ENCODE measurements around the gene PLB1. TPM values are rescaled to one million over a fixed set of nuclear protein-coding genes. Genes with fewer than 3 reads are reported as not detected.

Gene PLB1
- polyA plus RNA-seq, 1 donor from 2014 or later, result 2.8 TPM

- Histone ChIP-seq H3K4me2 (ENCODE audit: low read length) (no peak overlapping the region), H3K4me3 (ENCODE audit: low read length) (no peak overlapping the region), H3K79me2 (replicated peaks; ENCODE audit: insufficient read depth, low read length) (no peaks in the 10 kb centered on the region), H3K9ac (ENCODE audit: low read length) (no peak overlapping the region), H4K20me1 (ENCODE audit: insufficient read depth) (no peaks in the 10 kb centered on the region), H3K36me3 (ENCODE audit: insufficient read depth, low read length) (no peaks in the 10 kb centered on the region), H3K9me2 (ENCODE audit: insufficient read depth, low read length) (no peaks in the 10 kb centered on the region), H2AFZ (ENCODE audit: low read depth, low read length) (no peak overlapping the region), H3K27ac (ENCODE audit: low read length) (no peak overlapping the region), H3F3A (ENCODE audit: insufficient read depth, low read length, poor library complexity, severe bottlenecking) (no peaks in the 10 kb centered on the region), H3K9me3 (ENCODE audit: low read length) (no peaks in the 10 kb centered on the region), H3K27me3 (ENCODE audit: insufficient read depth, low read depth, low read length) (no peaks in the 10 kb centered on the region)
- TF ChIP-seq SMC3 (conservative IDR thresholded peaks at IDR 0.05; ENCODE audit: poor library complexity) (no peak), EP300 (conservative IDR thresholded peaks at IDR 0.05; ENCODE audit: poor library complexity, severe bottlenecking) (no peak), REST (IDR thresholded peaks at IDR 0.05; ENCODE audit: borderline replicate concordance) (no peak), POLR2AphosphoS5 (IDR thresholded peaks at IDR 0.05) (no peak), EZH2 (IDR thresholded peaks at IDR 0.05; ENCODE audit: borderline replicate concordance, insufficient read depth, low read length, poor library complexity, severe bottlenecking) (no peak), TAF1 (IDR thresholded peaks at IDR 0.05; ENCODE audit: low read depth) (no peak), CTCF (IDR thresholded peaks at IDR 0.05; ENCODE audit: poor library complexity, severe bottlenecking) (no peak), MXI1 (conservative IDR thresholded peaks at IDR 0.05; ENCODE audit: poor library complexity, severe bottlenecking) (no peak), RAD21 (conservative IDR thresholded peaks at IDR 0.05) (no peak)
Measured at GRCh38 chr2:28645553-28645952, 149.7 kb downstream of the PLB1 start.

- Histone ChIP-seq H3K4me2 (ENCODE audit: low read length) (no peak overlapping the region), H3K27ac (ENCODE audit: low read length) (no peak overlapping the region), H2AFZ (ENCODE audit: low read depth, low read length) (no peak overlapping the region), H3K9me2 (ENCODE audit: insufficient read depth, low read length) (no peaks in the 10 kb centered on the region), H4K20me1 (ENCODE audit: insufficient read depth) (no peaks in the 10 kb centered on the region), H3K4me3 (ENCODE audit: low read length) (no peak overlapping the region), H3K9me3 (ENCODE audit: low read length) (no peaks in the 10 kb centered on the region), H3K79me2 (replicated peaks; ENCODE audit: insufficient read depth, low read length) (no peaks in the 10 kb centered on the region), H3F3A (ENCODE audit: insufficient read depth, low read length, poor library complexity, severe bottlenecking) (no peaks in the 10 kb centered on the region), H3K27me3 (ENCODE audit: insufficient read depth, low read depth, low read length) (no peaks in the 10 kb centered on the region), H3K9ac (ENCODE audit: low read length) (no peak overlapping the region), H3K36me3 (ENCODE audit: insufficient read depth, low read length) (no peaks in the 10 kb centered on the region)
- no peak for TF ChIP-seq EZH2 (IDR thresholded peaks at IDR 0.05; ENCODE audit: borderline replicate concordance, insufficient read depth, low read length, poor library complexity, severe bottlenecking)
- no peak for TF ChIP-seq POLR2AphosphoS5 (IDR thresholded peaks at IDR 0.05)
Measured at GRCh38 chr2:28647682-28648081, 151.8 kb downstream of the PLB1 start.

- Histone ChIP-seq H3K79me2 (replicated peaks; ENCODE audit: insufficient read depth, low read length) (no peaks in the 10 kb centered on the region), H3K27ac (ENCODE audit: low read length) (no peak overlapping the region)
Measured at GRCh38 chr2:28648147-28648546, 152.3 kb downstream of the PLB1 start.

More at GRCh38 chr2:28648147-28648546, 152.3 kb downstream of the PLB1 start:
- Histone ChIP-seq H3K9ac (ENCODE audit: low read length) (no peak overlapping the region), H3F3A (ENCODE audit: insufficient read depth, low read length, poor library complexity, severe bottlenecking) (no peaks in the 10 kb centered on the region), H4K20me1 (ENCODE audit: insufficient read depth) (no peaks in the 10 kb centered on the region), H3K36me3 (ENCODE audit: insufficient read depth, low read length) (no peaks in the 10 kb centered on the region), H3K4me2 (ENCODE audit: low read length) (no peak overlapping the region), H2AFZ (ENCODE audit: low read depth, low read length) (no peak overlapping the region), H3K4me3 (ENCODE audit: low read length) (no peak overlapping the region), H3K9me3 (ENCODE audit: low read length) (no peaks in the 10 kb centered on the region), H3K27me3 (ENCODE audit: insufficient read depth, low read depth, low read length) (no peaks in the 10 kb centered on the region), H3K9me2 (ENCODE audit: insufficient read depth, low read length) (no peaks in the 10 kb centered on the region)
- TF ChIP-seq MXI1 (conservative IDR thresholded peaks at IDR 0.05; ENCODE audit: poor library complexity, severe bottlenecking) (no peak), RAD21 (conservative IDR thresholded peaks at IDR 0.05) (no peak), CTCF (IDR thresholded peaks at IDR 0.05; ENCODE audit: poor library complexity, severe bottlenecking) (no peak), TAF1 (IDR thresholded peaks at IDR 0.05; ENCODE audit: low read depth) (no peak), SMC3 (conservative IDR thresholded peaks at IDR 0.05; ENCODE audit: poor library complexity) (no peak), REST (IDR thresholded peaks at IDR 0.05; ENCODE audit: borderline replicate concordance) (no peak), POLR2AphosphoS5 (IDR thresholded peaks at IDR 0.05) (no peak)

Measured in neural cell (in vitro differentiated cells).